Stimulated activated CD8-positive, alpha-beta memory T cell treated with anti-CD3 and anti-CD28 coated beads, Interleukin-15, amount 100 ng/mL, for 1 hour (primary cell): Measurements from ENCODE around the gene BPIFA1.

Source experiments
- DNase-seq: peaks from one replicate; pipeline ENCODE4 v3.0.0-alpha.2; 2020; ENCODE audit warnings: low read depth

BPIFA1 gene

DNA sequence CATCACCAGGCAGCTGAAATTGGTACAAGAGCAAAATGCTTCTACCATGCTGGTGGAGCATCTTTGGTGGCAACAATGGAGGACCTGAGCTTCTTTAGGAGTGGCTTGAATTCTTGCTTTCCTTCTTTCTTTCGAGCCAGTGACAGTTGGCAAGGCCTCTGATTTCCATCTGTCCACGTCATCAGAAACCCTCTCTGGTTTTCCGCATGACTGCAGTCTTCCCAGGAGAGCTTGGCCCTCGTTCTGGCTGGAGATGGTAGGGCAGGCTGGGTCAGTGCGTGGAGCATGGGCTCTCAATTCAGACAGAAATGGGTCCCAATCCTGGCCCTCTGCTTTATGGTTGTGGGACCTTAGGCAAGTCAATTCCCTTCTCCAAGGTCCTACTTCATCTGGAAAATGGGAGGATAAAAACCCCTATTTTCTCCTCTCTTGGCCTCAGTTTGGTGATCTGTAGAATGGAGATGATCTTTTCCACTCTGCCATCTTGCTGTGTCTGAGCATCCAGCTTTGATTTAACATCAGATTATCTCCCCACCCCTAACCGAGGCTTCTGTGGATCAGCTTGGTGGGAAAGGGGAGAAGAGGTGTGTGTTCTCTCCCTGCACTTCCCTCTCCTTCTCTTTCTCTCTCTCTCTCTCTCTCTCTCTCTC lies 43.6 kb downstream of the BPIFA1 start:
- DNase-seq, result no peak

DNA sequence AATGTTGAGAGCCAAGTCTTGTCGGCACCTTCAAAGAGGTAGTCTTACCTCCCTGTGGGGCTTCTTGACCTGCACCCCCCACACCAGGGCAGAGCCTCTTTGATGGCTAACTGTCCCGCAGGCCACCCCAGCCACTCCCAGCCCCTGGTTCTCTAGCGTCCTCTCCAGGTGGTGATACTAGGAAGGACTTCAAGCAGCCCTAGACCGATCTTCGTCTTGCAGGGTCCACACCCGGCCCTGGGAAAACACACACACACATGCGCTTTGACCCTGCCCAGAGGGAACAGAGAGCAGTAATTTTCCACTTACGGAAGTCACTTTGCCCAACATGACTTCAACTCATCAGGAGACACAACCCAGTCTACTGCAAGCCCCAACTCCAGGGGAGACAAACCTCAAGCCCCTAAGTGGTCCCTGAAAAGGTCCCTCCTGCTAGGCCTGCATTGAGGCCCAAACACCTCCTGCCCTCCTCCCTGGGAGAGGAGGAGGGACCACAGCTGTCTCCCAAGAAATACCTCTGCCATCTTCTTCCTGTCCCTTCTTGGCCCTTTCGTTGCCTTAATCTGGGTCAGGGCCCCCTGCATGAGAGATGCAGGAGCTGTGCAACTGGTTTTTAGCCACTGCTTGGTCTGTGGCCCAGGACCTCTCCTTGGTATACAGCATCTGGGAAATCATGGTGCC lies 44.3 kb downstream of the BPIFA1 start:
- DNase-seq, result no peak

DNA sequence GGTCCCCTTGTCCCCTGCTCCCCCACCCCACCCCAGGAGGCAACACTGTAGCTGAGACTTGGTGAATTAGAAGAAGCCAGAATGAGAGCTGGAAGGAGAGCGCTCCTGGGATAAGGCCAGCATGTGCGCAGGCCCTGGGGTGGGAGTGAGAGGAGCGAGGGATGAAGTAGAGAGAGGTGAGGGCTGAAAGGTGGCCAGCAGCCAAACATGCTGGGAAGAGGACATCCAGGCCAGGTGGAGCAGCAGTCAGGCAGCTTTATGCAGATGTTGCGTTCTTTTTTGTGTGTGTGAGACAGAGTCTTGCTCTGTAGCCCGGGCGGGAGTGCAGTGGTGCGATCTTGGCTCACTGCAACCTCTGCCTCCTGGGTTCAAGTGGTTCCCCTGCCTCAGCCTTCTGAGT lies 45.0 kb downstream of the BPIFA1 start:
- no peak for DNase-seq

DNA sequence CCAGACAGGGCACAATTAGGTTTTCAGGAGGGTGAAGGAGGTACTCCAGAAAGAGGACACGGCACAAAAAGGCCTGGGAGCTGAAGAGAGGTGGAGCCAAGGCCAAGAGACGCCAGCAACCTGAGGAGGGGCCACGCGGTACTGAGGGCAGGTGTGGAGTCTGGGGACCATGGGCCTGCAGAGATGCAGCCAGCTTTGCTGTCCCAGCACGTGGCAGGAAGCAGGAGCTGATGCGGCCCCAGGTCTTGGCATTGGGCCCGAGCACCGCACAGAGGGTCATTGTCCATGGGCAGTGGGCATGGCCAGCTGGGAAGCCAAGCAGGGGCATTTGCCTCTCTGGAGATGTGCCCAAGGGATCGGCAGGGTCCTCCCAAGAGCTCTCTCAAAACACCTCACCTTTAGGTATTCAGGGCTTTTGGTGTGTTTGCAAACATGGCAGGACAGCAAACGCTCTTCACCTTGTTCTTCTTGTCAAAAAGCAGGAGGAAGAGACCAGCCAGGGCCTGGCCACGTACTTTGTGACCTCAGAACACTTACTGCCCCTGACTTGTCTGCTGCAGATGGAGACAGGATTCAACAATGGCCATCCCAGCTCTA lies 45.9 kb downstream of the BPIFA1 start:
- DNase-seq, result no peak

DNA sequence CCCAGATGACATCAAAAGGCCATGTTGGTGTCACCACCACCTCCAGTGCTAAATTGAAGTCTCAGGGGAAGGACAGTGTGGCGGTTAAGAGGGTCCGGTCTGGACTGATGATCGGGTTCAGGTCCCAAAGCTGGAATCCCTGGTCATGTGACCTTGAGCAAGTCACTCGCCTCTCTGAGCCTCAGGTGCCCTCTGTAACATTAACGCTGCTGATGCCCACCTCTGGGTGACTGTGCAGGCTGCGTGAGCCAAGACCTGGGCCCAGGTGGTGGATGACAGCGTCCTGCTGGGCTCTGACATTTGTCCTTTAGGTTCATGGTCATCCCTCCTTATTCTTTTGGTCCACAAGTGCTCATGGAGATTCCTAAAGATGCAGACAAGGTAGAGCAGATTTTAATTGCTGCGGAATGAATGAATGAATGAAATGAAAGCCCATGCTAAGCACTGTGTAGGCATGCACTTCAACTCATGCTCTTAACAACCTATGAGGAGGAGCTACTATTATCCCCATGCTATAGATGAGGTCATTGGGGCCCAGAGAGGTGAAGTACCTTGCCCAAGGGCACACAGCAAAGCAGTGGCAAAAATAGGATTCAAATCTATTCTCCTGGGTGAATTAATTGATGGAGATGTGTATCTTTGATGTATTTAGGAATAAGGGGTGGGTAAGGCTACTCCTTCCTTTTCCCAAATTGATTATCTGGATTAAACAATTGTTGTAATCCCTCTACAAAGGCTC lies 46.6 kb downstream of the BPIFA1 start:
- DNase-seq, result no peak

DNA sequence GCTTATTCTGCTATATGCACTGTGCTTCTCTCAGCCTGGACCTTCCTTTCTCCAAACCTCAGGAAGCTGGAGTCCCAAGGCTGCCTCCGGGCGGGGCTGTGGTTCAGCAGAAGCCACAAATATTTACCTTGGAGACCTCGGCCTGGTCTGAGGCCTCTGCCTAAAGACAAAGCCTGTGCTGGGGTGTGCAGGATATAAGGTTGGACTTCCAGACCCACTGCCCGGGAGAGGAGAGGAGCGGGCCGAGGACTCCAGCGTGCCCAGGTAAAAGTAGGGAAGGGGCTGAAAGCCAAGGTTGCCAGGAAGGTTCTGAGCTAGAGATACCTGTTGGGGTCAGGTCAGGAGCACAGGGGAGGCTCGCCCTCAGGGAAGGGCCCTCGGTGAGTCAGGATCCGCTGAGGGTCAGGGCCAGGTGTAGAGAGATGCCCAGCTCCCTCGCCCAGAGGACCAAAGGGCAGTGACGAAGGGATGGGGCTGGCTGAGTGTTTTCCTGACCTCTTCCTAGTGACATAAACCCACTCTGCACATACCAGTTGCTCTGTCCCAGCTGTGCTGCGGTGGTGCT lies 47.3 kb downstream of the BPIFA1 start, which contains the start of gene BPIFB1:
Gene BPIFB1 (plus strand): TSS at position 224 of the 565 bp plus-strand sequence. CDS start 2,860 bp downstream, outside the sequence.
- DNase-seq, result no peak

DNA sequence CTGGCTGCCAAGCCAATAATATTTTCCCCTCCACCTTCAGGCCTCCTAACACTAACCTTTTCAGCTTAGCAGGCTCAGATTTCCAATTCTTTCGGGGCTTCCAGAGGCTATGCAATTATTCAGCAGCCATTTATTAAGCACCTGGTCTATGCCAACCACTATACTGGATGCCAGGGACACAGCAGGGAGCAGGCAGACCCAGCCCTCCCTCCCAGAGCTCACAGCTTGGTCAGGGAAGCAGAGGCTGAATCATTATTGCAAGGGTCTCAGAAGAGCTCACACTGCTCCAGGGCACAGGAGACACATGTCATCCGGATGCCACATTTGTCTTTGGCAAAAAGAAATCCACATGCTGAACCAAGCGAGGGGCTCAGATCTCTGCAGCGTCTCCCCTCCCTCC lies 48.5 kb downstream of the BPIFA1 start:
- DNase-seq, result no peak

DNA sequence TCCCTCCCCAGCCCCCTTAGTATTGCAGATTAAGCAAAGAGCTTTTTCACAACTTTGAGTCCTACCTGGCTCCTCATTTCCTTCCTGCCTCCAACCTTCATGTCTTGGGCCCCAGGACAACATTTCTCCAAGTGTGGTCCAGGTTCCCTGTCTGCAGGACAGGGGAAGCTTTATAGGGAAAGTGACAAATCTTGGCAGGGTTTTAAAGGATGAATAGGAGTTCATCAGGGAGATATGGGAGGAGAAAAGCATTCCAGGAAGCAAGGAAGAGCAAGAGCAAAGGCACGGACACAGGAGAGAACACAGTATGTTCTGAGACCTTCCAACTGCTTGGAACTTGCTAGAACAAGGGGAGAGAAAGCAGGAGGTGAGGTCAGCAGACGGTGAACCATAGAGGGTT lies 49.1 kb downstream of the BPIFA1 start:
- DNase-seq, result no peak

DNA sequence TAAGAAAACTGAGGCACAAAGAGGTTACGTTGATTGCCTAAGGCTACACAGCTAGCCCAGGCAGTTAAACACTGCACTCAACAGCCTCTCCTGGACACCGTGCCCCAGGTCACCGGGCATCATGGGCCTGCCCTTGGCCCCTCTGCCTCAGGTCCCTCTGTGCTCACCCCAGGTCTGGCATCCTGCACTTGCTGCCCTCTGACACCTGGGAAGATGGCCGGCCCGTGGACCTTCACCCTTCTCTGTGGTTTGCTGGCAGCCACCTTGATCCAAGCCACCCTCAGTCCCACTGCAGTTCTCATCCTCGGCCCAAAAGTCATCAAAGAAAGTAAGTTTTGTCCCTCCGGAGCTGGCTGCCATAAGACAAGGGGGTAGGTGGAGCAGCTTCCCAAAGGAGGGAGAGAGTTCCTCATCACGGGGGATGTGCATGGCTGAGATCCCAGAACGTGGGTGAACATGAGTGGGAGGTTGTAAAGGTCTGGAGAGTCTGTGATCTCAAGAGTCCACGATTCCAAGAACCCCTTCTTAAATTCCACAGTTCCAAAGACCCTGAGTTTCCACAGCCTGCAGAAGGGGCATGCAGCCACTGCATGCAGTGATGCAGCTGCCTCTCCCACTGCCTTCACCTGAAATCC lies 50.2 kb downstream of the BPIFA1 start:
- no peak for DNase-seq

DNA sequence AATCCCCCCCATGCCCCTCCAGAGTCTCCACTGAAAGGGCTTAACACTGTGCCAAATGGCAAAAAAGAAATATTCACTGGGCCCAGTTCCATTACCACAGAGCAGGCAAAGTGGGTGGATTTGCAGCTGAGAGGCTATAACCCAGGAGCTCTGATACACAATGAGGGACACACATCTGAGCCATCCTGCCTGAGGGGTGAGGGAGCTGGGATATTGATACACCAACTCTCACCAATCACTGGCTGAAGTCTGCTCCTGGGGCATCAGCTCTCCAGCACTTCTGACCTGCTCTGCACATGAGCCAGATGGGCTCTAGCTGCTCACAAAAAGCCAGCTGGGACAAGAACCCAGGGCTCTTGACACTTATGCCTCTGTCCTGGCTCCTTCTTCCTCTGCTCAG lies 52.1 kb downstream of the BPIFA1 start:
- DNase-seq, result no peak

DNA sequence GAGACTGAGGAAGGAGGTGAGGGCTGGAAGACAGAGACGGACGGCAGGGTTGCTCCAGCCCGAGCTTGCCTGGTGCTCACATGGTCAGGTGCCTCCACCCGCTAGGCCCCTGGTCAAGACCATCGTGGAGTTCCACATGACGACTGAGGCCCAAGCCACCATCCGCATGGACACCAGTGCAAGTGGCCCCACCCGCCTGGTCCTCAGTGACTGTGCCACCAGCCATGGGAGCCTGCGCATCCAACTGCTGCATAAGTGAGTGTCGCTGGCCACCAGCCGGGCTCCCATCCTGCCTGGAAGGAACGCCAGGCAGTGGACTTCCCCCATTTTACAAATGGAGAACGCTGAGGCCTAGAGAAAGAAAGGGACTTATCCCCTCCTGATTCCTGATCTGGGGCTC lies 55.1 kb downstream of the BPIFA1 start:
- DNase-seq, result no peak

DNA sequence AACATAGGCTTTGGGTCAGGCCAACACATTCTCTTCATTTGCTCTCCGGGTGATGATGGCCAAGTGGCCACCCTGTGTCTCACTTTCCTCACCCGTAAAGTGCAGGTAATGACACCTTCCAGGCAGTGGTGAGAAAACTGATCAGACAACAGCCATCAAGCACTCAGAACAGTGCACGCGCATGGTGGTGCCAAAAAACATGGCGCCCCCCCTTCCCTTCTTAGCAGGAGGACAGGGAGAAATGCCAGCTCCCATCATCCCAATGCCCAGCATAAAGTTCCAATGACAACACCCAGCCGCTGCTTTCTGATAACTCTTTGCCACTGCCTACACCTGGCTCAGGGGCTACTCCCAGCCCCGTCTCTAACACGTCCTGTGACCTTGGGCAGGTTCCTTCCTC lies 55.6 kb downstream of the BPIFA1 start:
- DNase-seq, result no peak

DNA sequence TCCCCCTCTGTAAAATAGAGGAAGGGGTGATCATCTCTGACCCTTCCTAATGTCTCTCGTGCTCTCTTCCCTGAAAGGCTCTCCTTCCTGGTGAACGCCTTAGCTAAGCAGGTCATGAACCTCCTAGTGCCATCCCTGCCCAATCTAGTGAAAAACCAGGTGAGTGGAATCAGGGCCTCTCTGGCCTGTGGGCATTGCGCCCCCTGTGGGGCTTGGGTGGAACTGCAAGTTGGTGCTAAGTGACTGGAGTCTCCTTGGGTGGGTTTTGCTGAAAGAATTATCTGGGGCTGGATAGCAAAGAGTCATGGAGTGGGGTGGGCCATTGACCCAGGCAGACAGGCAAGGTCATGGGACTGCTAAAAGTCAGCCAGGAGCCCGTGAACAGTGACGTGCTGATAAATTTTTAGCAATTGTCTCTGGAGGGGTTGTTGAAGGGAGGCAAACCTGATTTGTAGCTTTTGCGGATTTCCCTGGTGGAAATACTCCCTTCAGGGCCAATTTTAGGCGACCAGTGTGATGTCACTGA lies 56.1 kb downstream of the BPIFA1 start:
- DNase-seq, result peak; percentile 36
